Measurements from ENCODE around the gene ANKFY1. TPM values are rescaled to one million over a fixed set of nuclear protein-coding genes. Genes with fewer than 3 reads are reported as not detected.

ANKFY1 gene
- total RNA-seq, 1 experiment from 2014 or later, result 38.9 TPM

- Histone ChIP-seq H3K36me3 (ENCODE audit: control insufficient read depth in 1 of 2, insufficient read depth in 2 of 2, low read length in 2 of 2) (no peaks in the 10 kb centered on the region; a peak in 1 of 4 replicates), H3K27ac (ENCODE audit: low read depth, low read length) (no peak overlapping the region), H4K20me1 (ENCODE audit: insufficient read depth) (no peaks in the 10 kb centered on the region), H3K9me2 (ENCODE audit: insufficient read depth) (no peaks in the 10 kb centered on the region), H3K9ac (ENCODE audit: low read length) (no peak overlapping the region), H3K4me1 (ENCODE audit: control insufficient read depth in 1 of 2, insufficient read depth in 2 of 2, low read length in 2 of 2) (peaks cover 7 to 13% of the 10 kb centered on the region in 2 experiments; a peak in 3 of 4 replicates), H3K79me2 (ENCODE audit: insufficient read depth, low read length) (no peaks in the 10 kb centered on the region), H3K4me3 (replicated peaks in 1 of 2; ENCODE audit: low read depth in 1 of 2, low read length in 2 of 2) (no peak overlapping the region), H3K27me3 (ENCODE audit: insufficient read depth, low read length) (no peaks in the 10 kb centered on the region), H3K9me3 (ENCODE audit: control insufficient read depth in 1 of 2, insufficient read depth in 1 of 2, low read depth in 1 of 2, low read length in 2 of 2) (no peaks in the 10 kb centered on the region), H3K4me2 (ENCODE audit: low read length) (no peak overlapping the region), H2AFZ (ENCODE audit: low read depth, low read length, poor library complexity, severe bottlenecking) (no peak overlapping the region)
- no peak for ATAC-seq
- ChIA-PET RAD21 (ENCODE audit: low non-redundant PET in 1 of 2, low total read pairs in 2 of 2, uncharacterized antibody in 2 of 2, unreplicated experiment in 2 of 2) (no interaction called here), CTCF (no interaction called here), POLR2A (interaction anchor here (3.3 kb wide), 1 partner anchor 16 kb away, joined by 13 read pairs; the partner anchor contains the start of genes CYB5D2 and ZZEF1)
- no peak for DNase-seq (ENCODE audit: low read depth, low spot score)
- no TSS peak for BruUV-seq (replicated peaks)
- intact Hi-C loops (cut with micrococcal nuclease), result no loop called here
- TF ChIP-seq EGR1 (IDR thresholded peaks at IDR 0.05; ENCODE audit: low read depth) (no peak), POLR2A (IDR thresholded peaks at IDR 0.05; ENCODE audit: borderline replicate concordance, extremely low read depth, insufficient read depth, insufficient read length) (no peak), POLR2AphosphoS5 (IDR thresholded peaks at IDR 0.05; ENCODE audit: low read depth, low read length) (no peak), SP1 (IDR thresholded peaks at IDR 0.05; ENCODE audit: low read depth) (no peak), REST (IDR thresholded peaks at IDR 0.05; ENCODE audit: low read depth) (no peak)
Observed at GRCh38 chr17:4159761-4160160, 104.0 kb downstream of the ANKFY1 start.

All from HCT116 (cell line).